Hepatocyte (in vitro differentiated cells): ENCODE results near the gene CDH11. TPM values are rescaled to one million over a fixed set of nuclear protein-coding genes. Genes with fewer than 3 reads are reported as not detected.
A peak's percentile ranks its signal among the peaks of the same experiment; 100 is the strongest.

ENCODE experiments used
- DNase-seq: peaks from one replicate; pipeline ENCODE4 v3.0.0-alpha.2; 2016; ENCODE audit warnings: low spot score
- H2AFZ ChIP-seq: fragments of 200-600 bp; sonication (generic); 2 replicates; pipeline ENCODE4 v1.6.0; 2016; ENCODE audit warnings: antibody characterized with exemption, mild to moderate bottlenecking
- H3K27ac ChIP-seq: fragments of 200-600 bp; sonication (generic); 2 replicates; pipeline ENCODE4 v1.5.1; 2016; ENCODE audit warnings: mild to moderate bottlenecking
- H3K27me3 ChIP-seq: fragments of 200-600 bp; sonication (generic); 2 replicates; pipeline ENCODE4 v1.6.1; 2016
- H3K36me3 ChIP-seq: fragments of 200-600 bp; sonication (generic); replicated peaks from 2 replicates; pipeline ENCODE4 v1.5.1; 2016; ENCODE audit warnings: low read depth; ENCODE audit not compliant: insufficient read depth
- H3K4me1 ChIP-seq: fragments of 200-600 bp; sonication (generic); 2 replicates; pipeline ENCODE4 v1.5.1; 2016; ENCODE audit warnings: mild to moderate bottlenecking, moderate library complexity; ENCODE audit not compliant: insufficient read depth
- H3K4me2 ChIP-seq: fragments of 200-600 bp; sonication (generic); 2 replicates; pipeline ENCODE4 v1.6.0; 2016
- H3K4me3 ChIP-seq: fragments of 200-600 bp; sonication (generic); 2 replicates; pipeline ENCODE4 v1.5.1; 2016; ENCODE audit warnings: mild to moderate bottlenecking
- H3K79me2 ChIP-seq: fragments of 200-600 bp; sonication (generic); 2 replicates; pipeline ENCODE4 v1.6.0; 2017; ENCODE audit warnings: mild to moderate bottlenecking
- H3K9me2 ChIP-seq: fragments of 200-600 bp; sonication (generic); replicated peaks from 2 replicates; pipeline ENCODE4 v1.6.0; 2017; ENCODE audit warnings: mild to moderate bottlenecking; ENCODE audit not compliant: insufficient read depth
- H3K9me3 ChIP-seq: fragments of 200-600 bp; sonication (generic); 2 replicates; pipeline ENCODE4 v1.5.1; 2016; ENCODE audit warnings: low read depth, mild to moderate bottlenecking
- H4K20me1 ChIP-seq: fragments of 200-600 bp; sonication (generic); 2 replicates; pipeline ENCODE4 v1.6.0; 2016; ENCODE audit warnings: mild to moderate bottlenecking; ENCODE audit not compliant: insufficient read depth, poor library complexity, severe bottlenecking
- EZH2 ChIP-seq: fragments of 200-600 bp; sonication (generic); IDR thresholded peaks from 2 replicates; pipeline ENCODE4 v1.6.1; 2016; ENCODE audit warnings: antibody characterized with exemption, mild to moderate bottlenecking, borderline replicate concordance
- EZH2phosphoT487 ChIP-seq: fragments of 200-600 bp; sonication (generic); IDR thresholded peaks from one replicate; pipeline ENCODE4 v1.6.1; 2018; ENCODE audit warnings: antibody characterized with exemption, mild to moderate bottlenecking, low read depth, moderate library complexity; ENCODE audit not compliant: unreplicated experiment, severe bottlenecking
- WGBS: methylation state at CpG from one replicate; pipeline ENCODE4 v1.1.6; 2016; ENCODE audit warnings: low lambda C conversion rate; ENCODE audit errors: missing lambda C conversion rate; 5-methylcytosine and 5-hydroxymethylcytosine counted together
- polyA plus RNA-seq: library from polyadenylated mRNA; unstranded; fragments of >200 nt; fragmentation: Nextera tagmentation; extraction: Ambion mirVana; gene quantifications from 2 replicates; pipeline ENCODE4 v1.2.1, GENCODE V29; 2016
- total RNA-seq: library from RNA; depleted of rRNA; stranded (reverse); fragments of >200 nt; gene quantifications from 2 replicates; pipeline ENCODE4 v1.2.3, GENCODE V29; 2014
- TF ChIP-seq, protein P1 (sequence below): fragments of 200-600 bp; sonication (generic); IDR thresholded peaks from 2 replicates; pipeline ENCODE4 v1.5.1; 2016; ENCODE audit warnings: antibody characterized with exemption, mild to moderate bottlenecking; ENCODE audit not compliant: poor library complexity

Gene CDH11
- total and polyA plus RNA-seq, 2 experiments from 2014 or later = 148 to 289 TPM

DNA sequence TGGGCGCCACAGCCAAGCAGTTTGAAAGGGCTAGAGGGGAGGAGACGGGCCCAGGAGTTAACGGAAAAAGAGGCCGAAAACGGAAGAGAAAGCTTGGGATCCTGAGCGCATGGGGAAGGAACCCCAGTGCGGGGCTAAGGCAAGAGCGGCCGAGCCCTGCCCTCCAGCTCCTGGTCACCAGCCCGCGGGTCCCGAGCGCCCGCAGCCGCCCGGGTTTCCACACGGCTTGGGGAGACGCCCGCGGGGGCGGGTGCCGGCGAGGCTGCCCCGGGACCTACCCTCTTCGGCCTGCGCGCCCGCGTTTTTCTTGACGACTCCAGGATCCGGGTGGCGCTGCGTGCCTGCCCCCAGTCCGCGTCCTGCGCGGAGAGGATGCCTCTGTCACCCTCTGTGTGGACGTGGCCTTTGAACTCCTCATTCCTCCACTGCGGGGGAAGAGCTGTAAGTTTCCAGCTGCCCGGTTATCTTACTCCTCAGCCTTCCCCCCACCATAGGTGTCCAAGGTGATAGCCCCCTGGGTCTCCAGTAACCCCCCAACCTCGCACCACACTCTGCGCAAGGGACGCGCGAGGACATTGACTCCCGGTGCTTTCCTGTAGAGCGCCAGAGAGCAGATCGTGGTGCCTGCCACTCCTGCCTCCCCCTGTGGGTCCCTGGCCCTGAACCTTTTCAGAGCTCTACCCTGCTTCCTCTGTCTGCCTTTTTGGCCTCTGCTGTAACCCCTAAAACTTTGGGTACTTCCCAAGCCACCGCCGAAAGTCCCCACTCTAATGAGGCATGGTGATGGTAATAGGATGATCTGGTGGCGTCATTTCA lies 1.7 kb upstream of the CDH11 start:
- peak overlapping the region; percentile 76 for H3K4me3 ChIP-seq
- H4K20me1 ChIP-seq = peaks cover 7% of the 10 kb centered on the region
- peak overlapping the region; percentile 89 for H3K4me2 ChIP-seq
- peaks cover 13% of the 10 kb centered on the region for H3K4me1 ChIP-seq
- H3K9me2 ChIP-seq = no peaks in the 10 kb centered on the region
- no peaks in the 10 kb centered on the region for H3K36me3 ChIP-seq
- peaks cover 9% of the 10 kb centered on the region for H3K27me3 ChIP-seq
- TF ChIP-seq EZH2 = no peak
- DNase-seq = peak; percentile 57
- H3K27ac ChIP-seq = peak overlapping the region; percentile 99
- H3K9me3 ChIP-seq = no peaks in the 10 kb centered on the region
- H2AFZ ChIP-seq = peak overlapping the region; percentile 62
- 5% methylated on average over 50 of the region's 51 CpGs for WGBS
- H3K79me2 ChIP-seq = peaks cover 43% of the 10 kb centered on the region

DNA sequence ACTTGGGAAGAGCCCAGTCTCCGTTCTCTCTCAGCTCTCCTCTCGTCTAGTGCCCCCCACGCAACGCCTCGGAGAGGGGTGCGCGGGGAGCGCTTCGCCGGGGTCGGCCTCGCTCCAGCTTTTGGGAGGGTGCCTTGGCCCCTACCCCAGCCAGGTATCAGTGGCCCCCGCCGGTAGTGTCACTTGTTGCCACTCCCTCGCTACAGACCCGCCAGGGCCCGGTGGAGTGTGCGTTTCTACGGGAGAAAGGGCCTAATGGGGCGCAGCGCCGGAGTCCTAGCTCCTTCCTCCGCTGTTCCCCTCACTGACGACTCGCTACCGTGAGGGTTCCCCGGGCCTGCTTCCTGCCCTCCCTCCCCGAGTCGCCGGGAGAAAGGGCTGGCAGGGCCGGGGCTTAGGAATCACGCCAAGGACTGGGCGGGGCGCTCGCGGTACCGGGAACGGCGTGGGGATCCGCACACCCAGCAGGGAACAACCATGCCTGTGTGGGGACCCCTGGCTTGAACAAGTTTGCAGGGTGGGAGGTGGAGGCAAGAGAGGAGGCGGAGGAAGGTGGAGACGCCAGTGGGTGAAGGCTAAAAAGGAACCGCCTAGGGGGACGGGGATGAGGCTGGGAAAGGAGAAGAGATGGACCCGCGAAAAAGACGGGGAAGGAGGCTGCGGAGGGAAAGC lies 997 bp upstream of the CDH11 start:
- DNase-seq = peak; percentile 72
- peak overlapping the region; percentile 62 for H2AFZ ChIP-seq
- H3K4me3 ChIP-seq = peak overlapping the region; percentile 76
- 2% methylated on average over 46 of the region's 48 CpGs for WGBS
- TF ChIP-seq, protein P1, sequence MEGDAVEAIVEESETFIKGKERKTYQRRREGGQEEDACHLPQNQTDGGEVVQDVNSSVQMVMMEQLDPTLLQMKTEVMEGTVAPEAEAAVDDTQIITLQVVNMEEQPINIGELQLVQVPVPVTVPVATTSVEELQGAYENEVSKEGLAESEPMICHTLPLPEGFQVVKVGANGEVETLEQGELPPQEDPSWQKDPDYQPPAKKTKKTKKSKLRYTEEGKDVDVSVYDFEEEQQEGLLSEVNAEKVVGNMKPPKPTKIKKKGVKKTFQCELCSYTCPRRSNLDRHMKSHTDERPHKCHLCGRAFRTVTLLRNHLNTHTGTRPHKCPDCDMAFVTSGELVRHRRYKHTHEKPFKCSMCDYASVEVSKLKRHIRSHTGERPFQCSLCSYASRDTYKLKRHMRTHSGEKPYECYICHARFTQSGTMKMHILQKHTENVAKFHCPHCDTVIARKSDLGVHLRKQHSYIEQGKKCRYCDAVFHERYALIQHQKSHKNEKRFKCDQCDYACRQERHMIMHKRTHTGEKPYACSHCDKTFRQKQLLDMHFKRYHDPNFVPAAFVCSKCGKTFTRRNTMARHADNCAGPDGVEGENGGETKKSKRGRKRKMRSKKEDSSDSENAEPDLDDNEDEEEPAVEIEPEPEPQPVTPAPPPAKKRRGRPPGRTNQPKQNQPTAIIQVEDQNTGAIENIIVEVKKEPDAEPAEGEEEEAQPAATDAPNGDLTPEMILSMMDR = no peak
- TF ChIP-seq EZH2 = peak; percentile 31
- no peak for TF ChIP-seq EZH2phosphoT487
- H3K4me2 ChIP-seq = peak overlapping the region; percentile 89
- peaks cover 9% of the 10 kb centered on the region for H3K27me3 ChIP-seq
- peaks cover 13% of the 10 kb centered on the region for H3K4me1 ChIP-seq
- peak overlapping the region; percentile 99 for H3K27ac ChIP-seq
- H4K20me1 ChIP-seq = peaks cover 10% of the 10 kb centered on the region
- H3K79me2 ChIP-seq = peaks cover 48% of the 10 kb centered on the region
- H3K36me3 ChIP-seq = no peaks in the 10 kb centered on the region
- H3K9me2 ChIP-seq = no peaks in the 10 kb centered on the region
- H3K9me3 ChIP-seq = no peaks in the 10 kb centered on the region

DNA sequence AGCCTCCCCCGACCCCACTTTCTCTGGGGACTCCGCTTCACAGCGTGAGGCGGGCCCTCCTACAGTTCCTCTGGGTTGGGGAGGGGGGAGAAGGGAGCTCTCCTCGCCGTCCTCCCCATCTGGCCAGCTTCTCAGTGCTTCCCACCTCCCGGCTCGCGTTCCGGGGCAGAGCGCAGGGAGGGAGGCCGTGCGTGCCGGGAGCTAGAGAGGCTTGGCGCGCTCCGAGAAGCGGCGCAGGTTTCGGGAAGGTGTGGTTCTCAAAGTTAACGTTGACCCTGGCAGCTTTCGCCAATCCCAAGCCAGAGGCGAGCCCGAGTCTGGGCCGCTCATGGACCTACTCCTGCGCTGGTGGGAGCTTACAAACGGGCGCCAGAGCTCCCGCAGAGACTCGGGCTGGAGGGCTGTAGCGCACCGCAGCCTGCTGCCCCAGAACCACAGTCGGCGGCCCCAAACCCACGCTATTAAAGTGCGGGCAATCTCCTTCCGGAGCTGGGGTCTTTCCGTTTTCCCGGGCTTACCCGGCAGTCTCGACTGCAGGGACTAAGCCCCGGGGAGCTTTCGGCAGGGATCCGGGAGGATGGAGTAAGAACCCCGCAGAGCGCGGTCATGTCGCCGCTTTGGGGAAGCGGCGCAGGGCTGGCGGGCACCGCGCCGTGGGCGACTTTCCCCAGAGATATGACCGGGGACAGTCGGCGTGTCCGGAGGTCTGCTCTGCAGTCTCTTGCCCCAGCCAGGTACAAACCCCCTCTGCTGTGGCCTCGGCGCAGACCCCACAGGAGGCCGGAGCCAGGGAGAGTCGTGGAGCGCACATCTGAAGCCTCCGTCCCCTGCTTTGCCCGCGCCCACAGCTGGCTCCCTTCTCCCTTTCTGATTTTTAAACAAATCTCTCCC lies 787 bp downstream of the CDH11 start:
- Histone ChIP-seq H3K79me2 (peaks cover 65% of the 10 kb centered on the region), H3K9me3 (no peaks in the 10 kb centered on the region), H4K20me1 (peaks cover 24% of the 10 kb centered on the region), H3K4me1 (peaks cover 24% of the 10 kb centered on the region), H3K4me2 (peak overlapping the region; percentile 89), H2AFZ (peak overlapping the region; percentile 33), H3K9me2 (no peaks in the 10 kb centered on the region), H3K27ac (peak overlapping the region; percentile 99), H3K4me3 (peak overlapping the region; percentile 76), H3K36me3 (no peaks in the 10 kb centered on the region), H3K27me3 (peaks cover 9% of the 10 kb centered on the region)
- TF ChIP-seq, protein P1 = no peak
- peak; percentile 35 for TF ChIP-seq EZH2
- WGBS = under 1% methylated on average over 62 of the region's 68 CpGs
- DNase-seq = peak; percentile 28
